ENCODE measurements around the gene ERICH6.

DNA sequence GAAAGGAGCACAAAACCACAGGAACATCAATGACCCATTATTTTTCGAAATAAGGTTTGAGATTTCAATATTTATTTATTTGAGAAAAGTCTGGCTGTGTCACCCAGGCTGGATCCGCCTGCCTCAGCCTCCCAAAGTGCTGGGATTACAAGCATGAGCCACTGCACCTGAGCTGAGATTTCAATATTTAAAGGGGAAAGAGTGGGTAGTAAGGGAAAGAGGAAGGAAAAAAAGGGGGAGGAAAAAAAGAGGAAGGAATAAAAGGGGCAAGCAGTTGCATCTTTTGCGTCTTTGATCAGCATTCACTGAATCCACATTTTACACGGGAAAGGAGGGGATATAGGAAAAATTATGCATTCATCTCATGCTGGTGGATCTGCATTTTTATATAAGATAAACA lies 47.4 kb downstream of the ERICH6 start:
- TF ChIP-seq CTCF (IDR thresholded peaks at IDR 0.05) (no peak), EP300 (IDR thresholded peaks at IDR 0.05) (no peak), POLR2A (IDR thresholded peaks at IDR 0.05) (no peak)
